GM12878 (cell line): ENCODE data around the gene FOXD2. TPM values are rescaled to one million over a fixed set of nuclear protein-coding genes. Genes with fewer than 3 reads are reported as not detected.

Source experiments
- ATAC-seq: fragments of 200-7000 bp; cut with Tn5 transposase; 3 replicates; pipeline ENCODE4 v1.9.1; 2020; ENCODE audit warnings: mild to moderate bottlenecking, moderate library complexity
- BruUV-seq: library from RNA; stranded (reverse); fragments of 400-500 nt; replicated peaks from 2 replicates; lab custom pipeline; 2021; lab: Mats Ljungman, UMichigan
- CTCF ChIA-PET: fragments of 300-600 bp; sonication (Branson Sonifier 250); formaldehyde crosslinking; extraction: SDS; loops from one replicate; lab custom pipeline; 2021; ENCODE audit warnings: inconsistent platforms; lab: Yijun Ruan, JAX
- POLR2A ChIA-PET: fragments of 350-600 bp; formaldehyde crosslinking; extraction: SDS; loops from one replicate; lab custom pipeline; 2021; ENCODE audit warnings: inconsistent platforms; lab: Charles Lee
- RAD21 ChIA-PET: fragments of 300-600 bp; sonication (Branson Sonifier 250); formaldehyde crosslinking; loops from one replicate; lab custom pipeline; 2023; ENCODE audit warnings: antibody characterized with exemption; ENCODE audit not compliant: unreplicated experiment; lab: Charles Lee
- SMC1A ChIA-PET: fragments of 300-600 bp; sonication (Branson Sonifier 250); formaldehyde crosslinking; loops from one replicate; lab custom pipeline; 2023; ENCODE audit not compliant: unreplicated experiment, uncharacterized antibody; lab: Charles Lee
- DNase-seq: peaks from one replicate; pipeline ENCODE4 v3.0.0-alpha.2; 2011; ENCODE audit warnings: low read depth, low spot score
- FAIRE-seq: peaks from 3 replicates; lab custom pipeline; 2011; peaks lifted over from hg19 to GRCh38; lab: Jason Lieb, UNC
- H2AFZ ChIP-seq: 2 replicates; pipeline ENCODE4 v1.6.0; 2011; ENCODE audit warnings: low read depth, low read length, control low read depth; ENCODE audit not compliant: control insufficient read depth
- H3K27ac ChIP-seq: 2 replicates; pipeline ENCODE4 v1.5.1; 2011; ENCODE audit warnings: control low read depth; ENCODE audit not compliant: control insufficient read depth, insufficient read depth
- H3K27me3 ChIP-seq, 2 experiments: replicated peaks in 1 of 2; 2 replicates each; pipeline versions ENCODE4 v1.6.0 to v1.6.1; 2011; ENCODE audit warnings: low read length in 1 of 2; ENCODE audit not compliant: control insufficient read depth in 2 of 2, insufficient read depth in 2 of 2
- H3K36me3 ChIP-seq, 2 experiments: 2 replicates each; pipeline ENCODE4 v1.5.1; 2011; ENCODE audit warnings: low read length in 1 of 2; ENCODE audit not compliant: control insufficient read depth in 2 of 2, insufficient read depth in 2 of 2
- H3K4me1 ChIP-seq: 2 replicates; pipeline ENCODE4 v1.6.1; 2011; ENCODE audit warnings: mild to moderate bottlenecking, low read length, moderate library complexity, mixed read lengths; ENCODE audit not compliant: control insufficient read depth, insufficient read depth
- H3K4me2 ChIP-seq: 2 replicates; pipeline ENCODE4 v1.6.0; 2011; ENCODE audit warnings: control low read depth; ENCODE audit not compliant: control insufficient read depth, insufficient read depth
- H3K4me3 ChIP-seq: fragments of 200-600 bp; sonication (generic); 2 replicates; pipeline ENCODE4 v1.5.1; 2016
- H3K79me2 ChIP-seq: 2 replicates; pipeline ENCODE4 v1.6.0; 2011; ENCODE audit warnings: low read length; ENCODE audit not compliant: control insufficient read depth, insufficient read depth
- H3K9ac ChIP-seq: 2 replicates; pipeline ENCODE4 v1.8.0; 2011; ENCODE audit warnings: low read length, control low read depth, mixed read lengths; ENCODE audit not compliant: control insufficient read depth, insufficient read depth
- H3K9me3 ChIP-seq: replicated peaks from 3 replicates; pipeline ENCODE4 v1.5.1; 2011; ENCODE audit warnings: mild to moderate bottlenecking, low read length; ENCODE audit not compliant: control insufficient read depth, insufficient read depth
- H4K20me1 ChIP-seq: 2 replicates; pipeline ENCODE4 v1.6.0; 2011; ENCODE audit not compliant: control insufficient read depth, insufficient read depth
- CEBPZ ChIP-seq: fragments of 150-350 bp; IDR thresholded peaks from 2 replicates; pipeline ENCODE4 v1.6.1; 2016; ENCODE audit warnings: low read depth, low read length
- FOS ChIP-seq: IDR thresholded peaks from 3 replicates; pipeline ENCODE4 v1.6.1; 2011; ENCODE audit warnings: borderline replicate concordance; ENCODE audit not compliant: insufficient read length; ENCODE audit errors: extremely low read depth
- SP1 ChIP-seq: IDR thresholded peaks from one replicate; pipeline ENCODE4 v1.6.1; 2011; ENCODE audit warnings: low read depth, low read length
- WGBS: methylation state at CpG from one replicate; pipeline ENCODE4 v1.1.6; 2016; ENCODE audit warnings: low lambda C conversion rate; ENCODE audit not compliant: insufficient replicate concordance, insufficient coverage; ENCODE audit errors: missing lambda C conversion rate; 5-methylcytosine and 5-hydroxymethylcytosine counted together
- in situ Hi-C: fragments of 300-500 bp; cut with MboI; formaldehyde crosslinking; loops from 9 replicates; pipeline ENCODE4 v1.14.3; 2018; ENCODE audit warnings: mixed read lengths
- intact Hi-C: fragments of 100-400 bp; cut with micrococcal nuclease; formaldehyde crosslinking; loops from one replicate; pipeline ENCODE4 v1.14.2; 2022; ENCODE audit not compliant: unreplicated experiment
- polyA plus RNA-seq, 11 experiments: library from polyadenylated mRNA; depleted of rRNA in 4 of 11; unstranded in 6 of 11; stranded (reverse) in 5 of 11; fragments of >200 nt; fragmentation: Nextera tagmentation in 4 of 11; fragmentation: Illumina TruSeq in 1 of 11; extraction: Ambion mirVana in 4 of 11; extraction: Trizol in 1 of 11; gene quantifications; 1 replicate in 1 of 11; 2 replicates in 10 of 11; pipeline versions ENCODE4 v1.2.1 to v1.2.3, GENCODE V29; 2011 to 2016; ENCODE audit warnings: inconsistent platforms in 2 of 11, missing spikeins in 2 of 11, low read depth in 1 of 11
- total RNA-seq, 4 experiments: library from RNA; depleted of rRNA in 3 of 4; stranded (reverse); fragments of >200 nt in 3 of 4; fragmentation: Illumina TruSeq in 1 of 4; extraction: Trizol in 1 of 4; gene quantifications; 2 replicates each; pipeline versions ENCODE4 v1.2.1 to v1.2.3, GENCODE V29; 2013 to 2021

FOXD2 gene
- total and polyA plus RNA-seq, 10 of the 15 experiments (the other 5 are each of a cell fraction or from before 2014, with no cell fraction given): under 0.01 to 0.27 (median 0.04) TPM; not detected in 1

- BruUV-seq: no TSS peak
- ChIA-PET CTCF (interaction anchor here (1.2 kb wide), 1 partner anchor 27 kb away, joined by 5 read pairs; no protein-coding TSS in a partner anchor), RAD21 (no interaction called here), SMC1A (no interaction called here), POLR2A (no interaction called here)
- Histone ChIP-seq H3K36me3 (no peaks in the 10 kb centered on the region), H4K20me1 (no peaks in the 10 kb centered on the region), H3K4me2 (no peak within 1 kb of the TSS), H3K9me3 (no peaks in the 10 kb centered on the region), H3K9ac (no peak within 1 kb of the TSS), H3K27me3 (peaks cover 5 to 8% of the 10 kb centered on the region in 2 experiments; a peak in 3 of 4 replicates), H2AFZ (no peak within 1 kb of the TSS), H3K4me1 (peaks cover 5% of the 10 kb centered on the region; the same call in 1 of the 2 replicates), H3K79me2 (no peaks in the 10 kb centered on the region), H3K27ac (no peak within 1 kb of the TSS), H3K4me3 (no peak within 1 kb of the TSS)
- in situ Hi-C loops: no loop called here
- ATAC-seq: no peak
- intact Hi-C loops: no loop called here
- WGBS: 43% methylated on average over 7 of the region's 21 CpGs
- FAIRE-seq: no peak
- no peak for DNase-seq
- TF ChIP-seq CEBPZ (no peak), FOS (no peak), SP1 (no peak)
- TF ChIP-seq, all 136 proteins: peak for 0
These were observed 22.0 kb upstream of the FOXD2 start, which contains the start of gene FOXE3 for GRCh38 chr1:47415728-47416318. Gene FOXE3 (plus strand): TSS chr1:47416285. CDS start chr1:47416316, 31 bp downstream.
